BLaER1 treated with 17β-estradiol and CSF1 and Interleukin-3, amounts not matched to agents 10 nM and 100 nM (cell line): Measurements from ENCODE around the gene SNX12.

Source experiments
- H3K27ac ChIP-seq, 11 experiments: shearing (Covaris generic); formaldehyde crosslinking; 2 replicates each; pipeline ENCODE4 v1.8.1; 2022
- H3K27me3 ChIP-seq, 11 experiments: shearing (Covaris generic); formaldehyde crosslinking; 2 replicates each; pipeline ENCODE4 v1.8.1; 2022
- H3K36me3 ChIP-seq, 11 experiments: shearing (Covaris generic); formaldehyde crosslinking; 2 replicates each; pipeline ENCODE4 v1.8.1; 2022
- H3K4me1 ChIP-seq, 10 experiments: shearing (Covaris generic); formaldehyde crosslinking; 2 replicates each; pipeline ENCODE4 v1.8.1; 2022
- H3K4me2 ChIP-seq, 11 experiments: shearing (Covaris generic); formaldehyde crosslinking; 2 replicates each; pipeline ENCODE4 v1.8.1; 2022
- H3K4me3 ChIP-seq, 10 experiments: shearing (Covaris generic); formaldehyde crosslinking; 2 replicates each; pipeline ENCODE4 v1.8.1; 2022
- H3K9ac ChIP-seq, 11 experiments: shearing (Covaris generic); formaldehyde crosslinking; 2 replicates each; pipeline ENCODE4 v1.8.1; 2022
- H3K9me3 ChIP-seq, 11 experiments: shearing (Covaris generic); formaldehyde crosslinking; replicated peaks in 1 of 11; 2 replicates each; pipeline ENCODE4 v1.8.1; 2022
- H4K20me1 ChIP-seq, 11 experiments: shearing (Covaris generic); formaldehyde crosslinking; 2 replicates each; pipeline ENCODE4 v1.8.1; 2022
- Cebpa-rat ChIP-seq, 11 experiments: shearing (Covaris generic); IDR thresholded peaks; 2 replicates each; pipeline ENCODE4 v1.8.1; 2022

SNX12 gene

GRCh38 chrX:71081330-71082123 is 13.4 kb upstream of the SNX12 start:
- Histone ChIP-seq H3K36me3 (no peaks in the 10 kb centered on the region), H4K20me1 (no peaks in the 10 kb centered on the region), H3K27ac (no peak overlapping the region), H3K9me3 (no peaks in the 10 kb centered on the region), H3K4me3 (no peak overlapping the region), H3K4me2 (no peak overlapping the region), H3K9ac (no peak overlapping the region), H3K4me1 (no peaks in the 10 kb centered on the region), H3K27me3 (peaks cover 43 to 95% (median 89%) of the 10 kb centered on the region in 11 experiments)
- TF ChIP-seq Cebpa-rat (IDR thresholded peaks at IDR 0.05): no peak

GRCh38 chrX:71070531-71070930 is 2.4 kb upstream of the SNX12 start:
- Histone ChIP-seq H3K9ac (no peak overlapping the region), H3K27me3 (peaks cover 44 to 73% (median 60%) of the 10 kb centered on the region in 11 experiments), H3K9me3 (no peaks in the 10 kb centered on the region), H4K20me1 (peaks cover 0 to 8% (median 0%) of the 10 kb centered on the region in 11 experiments; a peak in 3 of 22 replicates), H3K4me3 (no peak overlapping the region), H3K4me2 (no peak overlapping the region), H3K36me3 (peaks cover 0 to 7% (median 0%) of the 10 kb centered on the region in 11 experiments; a peak in 2 of 22 replicates), H3K4me1 (peaks cover 0 to 12% (median 10%) of the 10 kb centered on the region in 10 experiments; a peak in 9 of 20 replicates), H3K27ac (no peak overlapping the region)
- no peak for TF ChIP-seq Cebpa-rat (IDR thresholded peaks at IDR 0.05)

DNA sequence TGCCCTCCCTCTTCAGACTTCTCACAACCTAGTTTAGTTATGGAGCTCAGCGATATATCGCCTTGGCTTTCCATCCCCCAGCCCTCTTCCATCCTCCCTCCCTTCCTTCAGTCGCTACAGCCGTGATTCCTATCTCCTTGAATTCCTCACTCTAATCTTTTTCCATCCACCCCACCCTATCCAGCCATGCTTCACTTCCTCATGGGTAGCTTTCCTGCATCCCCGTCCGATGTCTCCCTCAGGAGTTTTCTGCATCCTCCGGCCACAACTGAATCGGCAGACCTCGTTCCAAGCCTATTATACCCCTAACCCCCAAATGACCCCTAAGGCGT is 456 bp downstream of the SNX12 start:
- no peak for TF ChIP-seq Cebpa-rat (IDR thresholded peaks at IDR 0.05)
- Histone ChIP-seq H3K9ac (peak overlapping the region; percentile 68 to 85 (median 82)), H4K20me1 (peaks cover 0 to 10% (median 7%) of the 10 kb centered on the region in 11 experiments; a peak in 9 of 22 replicates), H3K36me3 (peaks cover 0 to 14% (median 4%) of the 10 kb centered on the region in 11 experiments; a peak in 14 of 22 replicates), H3K9me3 (no peaks in the 10 kb centered on the region), H3K4me3 (peak overlapping the region; percentile 61 to 75 (median 74)), H3K4me1 (peaks cover 0 to 13% (median 11%) of the 10 kb centered on the region in 10 experiments; a peak in 9 of 20 replicates), H3K27ac (peak overlapping the region; percentile 57 to 90 (median 82); a peak in 21 of 22 replicates), H3K27me3 (peaks cover 26 to 64% (median 47%) of the 10 kb centered on the region in 11 experiments; a peak in 21 of 22 replicates), H3K4me2 (peak overlapping the region; percentile 47 to 85 (median 74))

DNA sequence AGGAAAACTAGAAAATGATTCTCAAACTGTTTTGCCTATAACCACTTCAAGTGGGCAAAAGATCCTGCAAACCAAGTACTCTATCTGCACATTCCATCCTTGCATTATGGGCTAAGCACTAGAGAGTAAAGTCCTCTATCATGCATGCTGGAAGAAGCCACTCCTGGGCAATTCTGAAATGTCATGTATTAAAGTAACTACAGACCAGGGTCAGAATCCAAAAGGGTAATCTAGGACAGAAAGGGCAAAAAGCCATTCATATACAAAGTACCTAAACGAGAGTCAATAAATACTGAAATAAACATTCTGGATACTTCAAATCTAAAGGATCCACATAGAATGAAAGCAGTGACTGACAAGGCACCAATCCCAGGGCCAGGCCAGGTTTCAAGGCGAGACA is 1.0 kb downstream of the SNX12 start:
- peaks cover 0 to 12% (median 7%) of the 10 kb centered on the region in 11 experiments; a peak in 9 of 22 replicates for H4K20me1 ChIP-seq
- peak overlapping the region; percentile 57 to 90 (median 82); a peak in 21 of 22 replicates for H3K27ac ChIP-seq
- peak overlapping the region; percentile 68 to 85 (median 82) for H3K9ac ChIP-seq
- H3K27me3 ChIP-seq: peaks cover 20 to 60% (median 45%) of the 10 kb centered on the region in 11 experiments; a peak in 21 of 22 replicates
- TF ChIP-seq Cebpa-rat (IDR thresholded peaks at IDR 0.05): no peak
- peak overlapping the region; percentile 61 to 75 (median 74) for H3K4me3 ChIP-seq
- H3K36me3 ChIP-seq: peaks cover under 1 to 20% (median 8%) of the 10 kb centered on the region in 11 experiments; a peak in 17 of 22 replicates
- peak overlapping the region; percentile 47 to 85 (median 74) for H3K4me2 ChIP-seq
- H3K4me1 ChIP-seq: peaks cover 0 to 13% (median 11%) of the 10 kb centered on the region in 10 experiments; a peak in 9 of 20 replicates
- H3K9me3 ChIP-seq: no peaks in the 10 kb centered on the region

DNA sequence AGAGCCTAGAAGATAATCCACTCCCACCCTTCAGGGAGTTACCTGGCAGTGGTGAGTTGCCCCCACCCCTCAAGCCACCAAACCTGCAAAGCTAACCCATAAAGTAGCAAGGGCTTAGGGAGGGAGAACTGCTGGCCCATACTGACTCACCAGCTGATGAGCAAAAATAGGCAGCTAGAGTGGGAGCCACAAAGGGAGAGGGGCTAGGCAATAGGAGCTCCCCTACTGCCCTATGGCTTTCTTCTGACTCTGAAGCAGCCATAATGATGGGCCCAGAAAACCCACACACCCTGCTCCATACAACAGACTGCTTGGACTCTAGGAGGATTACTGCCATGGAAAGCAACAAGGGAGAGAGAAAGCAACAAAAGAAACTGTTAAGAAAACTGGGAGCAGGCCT is 8.0 kb downstream of the SNX12 start:
- H4K20me1 ChIP-seq: peaks cover 0 to 41% (median 8%) of the 10 kb centered on the region in 11 experiments; a peak in 9 of 22 replicates
- peak overlapping the region in 5 of 11 experiments; percentile 59 to 84 (median 73); a peak in 9 of 22 replicates for H3K4me2 ChIP-seq
- no peak overlapping the region for H3K4me3 ChIP-seq
- H3K27me3 ChIP-seq: peaks cover 44 to 92% (median 83%) of the 10 kb centered on the region in 11 experiments
- peak overlapping the region in 4 of 11 experiments; percentile 12 to 50 (median 24); a peak in 4 of 22 replicates for H3K27ac ChIP-seq
- peaks cover 33 to 60% (median 45%) of the 10 kb centered on the region in 10 experiments for H3K4me1 ChIP-seq
- no peak for TF ChIP-seq Cebpa-rat (IDR thresholded peaks at IDR 0.05)
- H3K9me3 ChIP-seq: no peaks in the 10 kb centered on the region
- H3K9ac ChIP-seq: no peak overlapping the region; a peak in 1 of 22 replicates
- peaks cover 6 to 35% (median 31%) of the 10 kb centered on the region in 11 experiments; a peak in 21 of 22 replicates for H3K36me3 ChIP-seq

DNA sequence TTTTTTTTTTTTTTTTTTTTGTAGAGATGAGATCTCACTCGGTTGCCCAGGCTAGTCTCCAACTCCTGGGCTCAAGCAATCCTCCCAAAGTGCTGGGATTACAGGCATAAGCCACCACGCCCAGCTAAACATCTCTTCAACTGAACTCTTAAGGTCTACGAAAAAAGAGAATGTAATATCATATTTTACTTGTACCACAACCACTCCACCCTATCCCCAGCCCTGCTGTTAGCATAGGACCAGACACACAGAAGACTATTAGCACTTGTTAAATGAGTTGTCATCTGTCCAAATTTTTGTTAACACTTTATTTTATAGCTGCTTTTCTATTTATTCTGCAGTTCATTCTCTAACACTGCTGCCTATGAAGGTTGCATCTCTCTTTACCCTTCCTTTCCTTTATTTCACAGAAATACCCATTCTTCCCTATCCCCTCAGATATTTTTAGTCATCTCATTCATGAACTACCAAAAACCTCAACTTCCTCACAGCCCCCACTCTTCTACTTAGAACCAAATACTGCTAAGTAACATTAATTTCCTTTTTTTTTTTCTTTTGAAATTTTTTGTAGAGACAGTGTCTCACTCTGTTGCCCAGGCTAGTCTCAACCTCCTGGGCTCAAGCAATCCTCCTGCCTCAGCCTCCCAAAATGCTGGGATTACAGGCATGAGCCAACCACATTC is 10.1 kb downstream of the SNX12 start:
- Histone ChIP-seq H3K9me3 (peaks cover 0 to 9% (median 5%) of the 10 kb centered on the region in 11 experiments; a peak in 8 of 22 replicates), H3K36me3 (peaks cover 19 to 47% (median 39%) of the 10 kb centered on the region in 11 experiments), H3K4me1 (peaks cover 33 to 62% (median 45%) of the 10 kb centered on the region in 10 experiments), H3K4me3 (peak overlapping the region in 1 of 10 experiments; percentile 15; a peak in 1 of 20 replicates), H3K27ac (peak overlapping the region in 10 of 11 experiments; percentile 7 to 75 (median 66); a peak in 18 of 22 replicates), H3K27me3 (peaks cover 38 to 93% (median 83%) of the 10 kb centered on the region in 11 experiments), H4K20me1 (peaks cover 0 to 38% (median 4%) of the 10 kb centered on the region in 11 experiments; a peak in 8 of 22 replicates), H3K9ac (peak overlapping the region in 5 of 11 experiments; percentile 12 to 59 (median 36); a peak in 6 of 22 replicates), H3K4me2 (peak overlapping the region; percentile 12 to 84 (median 65); a peak in 21 of 22 replicates)
- no peak for TF ChIP-seq Cebpa-rat (IDR thresholded peaks at IDR 0.05)

- peaks cover 33 to 62% (median 45%) of the 10 kb centered on the region in 10 experiments for H3K4me1 ChIP-seq
- H3K36me3 ChIP-seq: peaks cover 21 to 41% (median 35%) of the 10 kb centered on the region in 11 experiments
- peak overlapping the region; percentile 24 to 84 (median 65); a peak in 18 of 22 replicates for H3K4me2 ChIP-seq
- H3K27me3 ChIP-seq: peaks cover 35 to 89% (median 78%) of the 10 kb centered on the region in 11 experiments
- H3K4me3 ChIP-seq: no peak overlapping the region
- H3K9ac ChIP-seq: peak overlapping the region in 2 of 11 experiments; percentile 13 to 59; a peak in 3 of 22 replicates
- peaks cover 0 to 34% (median 3%) of the 10 kb centered on the region in 11 experiments; a peak in 6 of 22 replicates for H4K20me1 ChIP-seq
- peaks cover 0 to 13% (median 6%) of the 10 kb centered on the region in 11 experiments; a peak in 8 of 22 replicates for H3K9me3 ChIP-seq
- TF ChIP-seq Cebpa-rat (IDR thresholded peaks at IDR 0.05): no peak
- peak overlapping the region in 10 of 11 experiments; percentile 25 to 75 (median 66); a peak in 18 of 22 replicates for H3K27ac ChIP-seq
Observed at GRCh38 chrX:71056867-71057266, 11.3 kb downstream of the SNX12 start.

DNA sequence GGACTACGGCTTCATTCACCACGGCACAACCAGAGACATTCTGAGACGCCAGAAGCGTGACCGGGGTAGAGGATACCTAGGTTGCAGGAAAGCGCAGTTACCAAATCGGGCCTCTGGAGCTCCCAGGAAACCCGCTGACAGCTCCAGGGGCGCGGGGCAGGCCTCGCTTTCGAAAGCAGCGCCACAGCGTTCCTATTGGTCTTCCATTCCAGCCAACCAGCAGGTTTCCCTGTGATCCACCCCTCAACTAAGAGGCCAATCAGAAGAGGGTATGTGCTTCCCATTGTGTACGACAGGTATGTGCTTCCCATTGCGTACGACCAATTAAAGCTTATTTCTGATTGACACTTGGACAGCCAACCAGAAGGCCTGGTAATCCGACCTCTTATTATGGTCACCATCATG is 14.9 kb downstream of the SNX12 start:
- H3K36me3 ChIP-seq: peaks cover 9 to 27% (median 17%) of the 10 kb centered on the region in 11 experiments; a peak in 17 of 22 replicates
- H4K20me1 ChIP-seq: peaks cover 0 to 12% (median 0%) of the 10 kb centered on the region in 11 experiments; a peak in 3 of 22 replicates
- peaks cover 21 to 45% (median 27%) of the 10 kb centered on the region in 10 experiments for H3K4me1 ChIP-seq
- no peak for TF ChIP-seq Cebpa-rat (IDR thresholded peaks at IDR 0.05)
- H3K27ac ChIP-seq: no peak overlapping the region
- H3K4me3 ChIP-seq: no peak overlapping the region
- H3K9me3 ChIP-seq: peaks cover 0 to 13% (median 6%) of the 10 kb centered on the region in 11 experiments; a peak in 8 of 22 replicates
- no peak overlapping the region for H3K9ac ChIP-seq
- no peak overlapping the region for H3K4me2 ChIP-seq
- peaks cover 12 to 69% (median 54%) of the 10 kb centered on the region in 11 experiments for H3K27me3 ChIP-seq
